Body of pancreas (tissue), 4 donors: ENCODE results near the gene MRE11.

Experiments
- CTCF ChIP-seq, 7 experiments: fragments of 450-650 bp in 4 of 7; fragments of 200-600 bp in 3 of 7; sonication (generic) in 3 of 7; IDR thresholded peaks; one replicate each; pipeline ENCODE4 v1.5.1; 2016 to 2019; ENCODE audit warnings: antibody characterized with exemption in 7 of 7
- POLR2A ChIP-seq, 3 donors: fragments of 450-650 bp; IDR thresholded peaks; one replicate each; pipeline ENCODE4 v1.6.1; 2016; ENCODE audit warnings: antibody characterized with exemption in 3 of 3, mild to moderate bottlenecking in 2 of 3

- TF ChIP-seq CTCF (IDR thresholded peaks at IDR 0.05), result no peak
- no peak for TF ChIP-seq POLR2A (IDR thresholded peaks at IDR 0.05)
These were observed 91.8 kb downstream of the MRE11 start for GRCh38 chr11:94401773-94402265.
